Measurements from ENCODE around the gene MYCBP2.

Gene MYCBP2

GRCh38 chr13:77235456-77236022, 91.4 kb downstream of the MYCBP2 start:
- DNase-seq (ENCODE audit: extremely low read depth, insufficient read length), result no peak
- H3K27me3 ChIP-seq (replicated peaks; ENCODE audit: control insufficient read depth, insufficient read depth, low read length), result no peaks in the 10 kb centered on the region
- TF ChIP-seq CTCF (IDR thresholded peaks at IDR 0.05; ENCODE audit: insufficient read depth, low read length, poor library complexity, severe bottlenecking), result no peak
- no peak overlapping the region for H3K4me3 ChIP-seq (replicated peaks; ENCODE audit: low read depth, low read length)
- H3K36me3 ChIP-seq (ENCODE audit: control insufficient read depth, insufficient read depth, low read length), result peaks cover 3% of the 10 kb centered on the region

- no peaks in the 10 kb centered on the region for H3K27me3 ChIP-seq (replicated peaks; ENCODE audit: control insufficient read depth, insufficient read depth, low read length)
- H3K36me3 ChIP-seq (ENCODE audit: control insufficient read depth, insufficient read depth, low read length), result no peaks in the 10 kb centered on the region; the same call in none of the 2 replicates
- no peak overlapping the region for H3K4me3 ChIP-seq (replicated peaks; ENCODE audit: low read depth, low read length)
- DNase-seq (ENCODE audit: extremely low read depth, insufficient read length), result no peak
- no peak for TF ChIP-seq CTCF (IDR thresholded peaks at IDR 0.05; ENCODE audit: insufficient read depth, low read length, poor library complexity, severe bottlenecking)
Measured at GRCh38 chr13:77233159-77233558, 93.7 kb downstream of the MYCBP2 start.

GRCh38 chr13:77230560-77230959, 96.3 kb downstream of the MYCBP2 start:
- no peak for TF ChIP-seq CTCF (IDR thresholded peaks at IDR 0.05; ENCODE audit: insufficient read depth, low read length, poor library complexity, severe bottlenecking)
- no peak for DNase-seq (ENCODE audit: extremely low read depth, insufficient read length)
- Histone ChIP-seq H3K4me3 (replicated peaks; ENCODE audit: low read depth, low read length) (no peak overlapping the region), H3K36me3 (ENCODE audit: control insufficient read depth, insufficient read depth, low read length) (no peaks in the 10 kb centered on the region; the same call in none of the 2 replicates), H3K27me3 (replicated peaks; ENCODE audit: control insufficient read depth, insufficient read depth, low read length) (no peaks in the 10 kb centered on the region)

- Histone ChIP-seq H3K27me3 (replicated peaks; ENCODE audit: control insufficient read depth, insufficient read depth, low read length) (no peaks in the 10 kb centered on the region), H3K4me3 (replicated peaks; ENCODE audit: low read depth, low read length) (no peak overlapping the region), H3K36me3 (ENCODE audit: control insufficient read depth, insufficient read depth, low read length) (peaks cover 6% of the 10 kb centered on the region)
- no peak for DNase-seq (ENCODE audit: extremely low read depth, insufficient read length)
- TF ChIP-seq CTCF (IDR thresholded peaks at IDR 0.05; ENCODE audit: insufficient read depth, low read length, poor library complexity, severe bottlenecking), result no peak
Measured at GRCh38 chr13:77225946-77226345, 100.9 kb downstream of the MYCBP2 start.

GRCh38 chr13:77222909-77223308, 104.0 kb downstream of the MYCBP2 start:
- TF ChIP-seq CTCF (IDR thresholded peaks at IDR 0.05; ENCODE audit: insufficient read depth, low read length, poor library complexity, severe bottlenecking), result no peak
- Histone ChIP-seq H3K4me3 (replicated peaks; ENCODE audit: low read depth, low read length) (no peak overlapping the region), H3K27me3 (replicated peaks; ENCODE audit: control insufficient read depth, insufficient read depth, low read length) (no peaks in the 10 kb centered on the region), H3K36me3 (ENCODE audit: control insufficient read depth, insufficient read depth, low read length) (peaks cover 7% of the 10 kb centered on the region)
- DNase-seq (ENCODE audit: extremely low read depth, insufficient read length), result no peak

All from GM06990 (cell line).